Kidney (tissue), 14 donors: ENCODE data around the gene GCSAML. TPM values are rescaled to one million over a fixed set of nuclear protein-coding genes. Genes with fewer than 3 reads are reported as not detected.

Experiments
- DNase-seq, 5 donors: peaks; one replicate each; pipeline ENCODE4 v3.0.0-alpha.2; 2013 to 2020
- FAIRE-seq: peaks from 2 replicates; lab custom pipeline; 2012; peaks lifted over from hg19 to GRCh38; lab: Jason Lieb, UNC
- H3K27ac ChIP-seq, 2 donors: one replicate each; pipeline ENCODE4 v1.7.0; 2013; ENCODE audit warnings: low read depth in 2 of 2, low read length in 2 of 2, inconsistent platforms in 1 of 2
- H3K27me3 ChIP-seq: one replicate; pipeline ENCODE4 v1.7.1; 2013; ENCODE audit warnings: low read length, inconsistent platforms; ENCODE audit not compliant: control insufficient read depth, insufficient read depth
- H3K36me3 ChIP-seq, 3 donors: one replicate each; pipeline versions ENCODE4 v1.7.0 to v1.7.1; 2013; ENCODE audit warnings: low read length in 3 of 3, control low read depth in 1 of 3, inconsistent platforms in 1 of 3; ENCODE audit not compliant: insufficient read depth in 3 of 3, control insufficient read depth in 2 of 3
- H3K4me1 ChIP-seq, 3 donors: one replicate each; pipeline versions ENCODE4 v1.7.0 to v1.7.1; 2013; ENCODE audit warnings: low read length in 3 of 3, inconsistent platforms in 1 of 3, low read depth in 1 of 3; ENCODE audit not compliant: control insufficient read depth in 2 of 3, insufficient read depth in 2 of 3
- H3K4me3 ChIP-seq, 3 donors: one replicate each; pipeline versions ENCODE4 v1.7.0 to v1.8.1; 2013; ENCODE audit warnings: low read length in 3 of 3, control low read depth in 1 of 3, inconsistent platforms in 1 of 3
- H3K9ac ChIP-seq, 3 donors: one replicate each; pipeline versions ENCODE4 v1.7.0 to v1.7.1; 2013; ENCODE audit warnings: low read length in 3 of 3, control low read depth in 1 of 3, inconsistent platforms in 1 of 3
- H3K9me3 ChIP-seq, 3 donors: one replicate each; pipeline versions ENCODE4 v1.7.0 to v1.7.1; 2013; ENCODE audit warnings: low read length in 3 of 3, control low read depth in 1 of 3, inconsistent platforms in 1 of 3; ENCODE audit not compliant: control insufficient read depth in 2 of 3, insufficient read depth in 1 of 3
- intact Hi-C: fragments of 100-400 bp; cut with DNase I; formaldehyde crosslinking; loops from one replicate; pipeline ENCODE4 v1.11.1; 2022
- polyA plus RNA-seq: library from polyadenylated mRNA; stranded (reverse); fragments of 350-450 nt; fragmentation: Illumina TruSeq; extraction: RNeasy Lipid Tissue Mini Kit (QIAGEN cat#74804); gene quantifications from one replicate; pipeline ENCODE4 v1.2.3, GENCODE V29; 2014; ENCODE audit warnings: low read depth, low replicate concordance; ENCODE audit not compliant: insufficient read depth
- total RNA-seq: library from RNA; stranded (reverse); fragmentation: NEBNext Ultra II Directional; extraction: Animal tissue kit (Norgen Biotek cat#: 25700); gene quantifications from one replicate; pipeline ENCODE4 v1.2.1, GENCODE V29; 2021
- TF ChIP-seq, protein P1 (sequence below): IDR thresholded peaks from 3 replicates; pipeline ENCODE4 v1.5.1; 2012; ENCODE audit warnings: mild to moderate bottlenecking, moderate library complexity, borderline replicate concordance; ENCODE audit not compliant: insufficient read depth; ENCODE audit errors: extremely low read depth
- donor health status: control.
- donor health status: control.
- donor health status: control.
- donor health status: control.
- donor health status: control.
- donor health status: DM: yes; HTN: yes; CAD: no.
- donor health status: Normal renal cell carcinoma (clear cell type).

The GCSAML gene
- total and polyA plus RNA-seq, 2 donors from 2014 or later = 1.8 TPM; not detected in 1

DNA sequence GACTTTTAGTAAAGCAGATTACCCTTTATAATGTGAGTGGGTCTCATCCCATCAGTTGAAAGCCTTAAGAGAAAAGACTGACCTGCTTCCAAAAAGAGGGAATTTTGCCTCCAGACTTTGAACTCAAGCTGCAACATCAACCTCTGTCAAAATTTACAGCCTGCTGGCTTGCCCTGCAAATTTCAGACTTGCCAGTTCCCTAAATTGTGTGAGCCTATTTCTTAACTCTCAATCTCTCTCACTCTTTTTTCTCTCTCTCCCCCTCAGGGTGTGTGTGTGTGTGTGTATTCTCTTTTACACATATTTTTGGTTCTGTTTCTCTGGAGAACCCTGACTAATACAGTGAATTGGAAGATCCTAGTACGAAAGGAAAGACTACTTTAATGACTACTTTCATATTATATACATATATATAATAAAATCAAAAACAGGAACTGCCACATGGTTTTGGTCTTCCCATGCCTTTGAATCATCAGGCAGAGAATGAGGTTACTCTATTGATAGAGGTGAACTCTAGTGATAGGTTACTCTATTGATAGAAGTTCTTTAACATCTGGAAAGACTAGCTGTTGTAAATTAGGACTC is 19.1 kb upstream of the GCSAML start:
- Histone ChIP-seq H3K9me3 (peaks cover 0 to 6% (median 1%) of the 10 kb centered on the region in 3 donors), H3K36me3 (no peaks in the 10 kb centered on the region), H3K4me1 (no peaks in the 10 kb centered on the region), H3K4me3 (no peak overlapping the region), H3K9ac (no peak overlapping the region), H3K27me3 (no peaks in the 10 kb centered on the region), H3K27ac (no peak overlapping the region)
- DNase-seq (no peak), FAIRE-seq (no peak)
- TF ChIP-seq, protein P1, sequence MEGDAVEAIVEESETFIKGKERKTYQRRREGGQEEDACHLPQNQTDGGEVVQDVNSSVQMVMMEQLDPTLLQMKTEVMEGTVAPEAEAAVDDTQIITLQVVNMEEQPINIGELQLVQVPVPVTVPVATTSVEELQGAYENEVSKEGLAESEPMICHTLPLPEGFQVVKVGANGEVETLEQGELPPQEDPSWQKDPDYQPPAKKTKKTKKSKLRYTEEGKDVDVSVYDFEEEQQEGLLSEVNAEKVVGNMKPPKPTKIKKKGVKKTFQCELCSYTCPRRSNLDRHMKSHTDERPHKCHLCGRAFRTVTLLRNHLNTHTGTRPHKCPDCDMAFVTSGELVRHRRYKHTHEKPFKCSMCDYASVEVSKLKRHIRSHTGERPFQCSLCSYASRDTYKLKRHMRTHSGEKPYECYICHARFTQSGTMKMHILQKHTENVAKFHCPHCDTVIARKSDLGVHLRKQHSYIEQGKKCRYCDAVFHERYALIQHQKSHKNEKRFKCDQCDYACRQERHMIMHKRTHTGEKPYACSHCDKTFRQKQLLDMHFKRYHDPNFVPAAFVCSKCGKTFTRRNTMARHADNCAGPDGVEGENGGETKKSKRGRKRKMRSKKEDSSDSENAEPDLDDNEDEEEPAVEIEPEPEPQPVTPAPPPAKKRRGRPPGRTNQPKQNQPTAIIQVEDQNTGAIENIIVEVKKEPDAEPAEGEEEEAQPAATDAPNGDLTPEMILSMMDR = no peak
- intact Hi-C loops = no loop called here

DNA sequence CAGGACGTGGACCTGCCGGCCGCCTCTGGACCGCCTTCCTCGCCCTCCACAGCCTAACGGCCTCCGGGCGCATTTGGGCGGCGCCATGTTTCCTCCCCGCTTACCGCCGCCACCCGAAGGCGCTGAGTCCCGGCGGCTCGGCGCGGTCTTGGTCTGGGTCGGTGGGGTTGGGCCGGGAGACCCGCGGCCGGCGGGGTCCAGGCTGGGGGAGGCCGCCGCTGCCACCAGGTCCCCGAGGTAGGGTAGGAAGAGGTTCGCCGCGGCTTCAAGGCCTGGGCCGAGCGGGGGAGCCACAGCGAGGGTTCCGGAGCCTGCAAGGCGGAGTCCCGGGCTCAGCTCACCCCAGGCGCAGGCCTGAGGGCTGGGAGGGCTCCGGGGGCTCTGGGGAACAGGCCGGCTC is 18.1 kb upstream of the GCSAML start:
- FAIRE-seq (no peak), DNase-seq (peak in 4 of 5 donors; percentile 6 to 45 (median 28))
- intact Hi-C loops = no loop called here
- Histone ChIP-seq H3K27me3 (no peaks in the 10 kb centered on the region), H3K9me3 (peaks cover 0 to 6% (median 0%) of the 10 kb centered on the region in 3 donors), H3K4me3 (no peak overlapping the region), H3K36me3 (no peaks in the 10 kb centered on the region), H3K9ac (no peak overlapping the region), H3K27ac (no peak overlapping the region), H3K4me1 (no peaks in the 10 kb centered on the region)
- TF ChIP-seq, protein P1 = no peak

DNA sequence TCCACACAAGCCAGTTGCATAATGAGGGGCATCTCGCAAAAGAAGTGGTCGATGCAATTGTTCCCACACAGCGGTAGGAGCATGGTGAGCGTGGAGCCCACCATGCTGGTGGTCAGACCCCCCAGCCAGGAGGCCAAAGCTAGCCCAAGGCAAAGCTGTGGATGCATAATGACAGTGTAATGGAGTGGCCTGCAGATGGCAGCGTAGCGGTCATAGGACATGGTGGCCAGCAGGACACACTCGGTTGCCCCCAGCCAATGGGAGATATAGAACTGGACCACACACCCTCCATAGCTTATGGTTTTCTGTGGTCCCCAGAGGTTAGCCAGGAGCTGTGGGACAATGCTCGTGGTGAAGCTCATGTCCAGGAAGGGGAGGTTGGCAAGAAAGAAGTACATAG is 17.0 kb upstream of the GCSAML start:
- TF ChIP-seq, protein P1 = no peak
- no peaks in the 10 kb centered on the region for H3K4me1 ChIP-seq
- H3K9ac ChIP-seq = no peak overlapping the region
- no peak for DNase-seq
- peaks cover 0 to 6% (median 0%) of the 10 kb centered on the region in 3 donors for H3K9me3 ChIP-seq
- no peak overlapping the region for H3K27ac ChIP-seq
- H3K4me3 ChIP-seq = no peak overlapping the region
- no peaks in the 10 kb centered on the region for H3K36me3 ChIP-seq
- no peak for FAIRE-seq
- intact Hi-C loops = no loop called here
- H3K27me3 ChIP-seq = no peaks in the 10 kb centered on the region

GRCh38 chr1:247535402-247535801 is 13.5 kb upstream of the GCSAML start:
- no peak for DNase-seq
- Histone ChIP-seq H3K27ac (no peak overlapping the region), H3K9ac (no peak overlapping the region), H3K4me3 (no peak overlapping the region), H3K4me1 (no peaks in the 10 kb centered on the region), H3K27me3 (no peaks in the 10 kb centered on the region), H3K9me3 (peaks cover 0 to 6% (median 0%) of the 10 kb centered on the region in 3 donors), H3K36me3 (no peaks in the 10 kb centered on the region)
- intact Hi-C loops = no loop called here
- TF ChIP-seq, protein P1 = no peak
- no peak for FAIRE-seq
